SKM-1 treated with dmso at 0.1 percent for 144 hours (cell line): Measurements from ENCODE around the gene DEGS2.

Experiments
- DNase-seq: peaks from one replicate; lab custom pipeline; 2025; ENCODE audit not compliant: unreplicated experiment; lab: John Stamatoyannopoulos, UW

The DEGS2 gene

GRCh38 chr14:100115726-100116125, 43.7 kb downstream of the DEGS2 start:
- DNase-seq: no peak

GRCh38 chr14:100115236-100115635, 44.2 kb downstream of the DEGS2 start:
- no peak for DNase-seq

- no peak for DNase-seq
Observed at GRCh38 chr14:100114109-100114765, 45.2 kb downstream of the DEGS2 start.

GRCh38 chr14:100111931-100112704, 47.3 kb downstream of the DEGS2 start:
- no peak for DNase-seq

- no peak for DNase-seq
Observed at GRCh38 chr14:100110816-100111215, 48.6 kb downstream of the DEGS2 start.

GRCh38 chr14:100109594-100109955, 49.9 kb downstream of the DEGS2 start:
- DNase-seq: no peak

GRCh38 chr14:100108840-100109593, 50.4 kb downstream of the DEGS2 start:
- no peak for DNase-seq

GRCh38 chr14:100108042-100108825, 51.2 kb downstream of the DEGS2 start:
- peak; percentile 30 for DNase-seq

- no peak for DNase-seq
Observed at GRCh38 chr14:100107236-100107635, 52.2 kb downstream of the DEGS2 start.

- no peak for DNase-seq
Observed at GRCh38 chr14:100106250-100107112, 53.0 kb downstream of the DEGS2 start.

- no peak for DNase-seq
Observed at GRCh38 chr14:100105357-100106169, 53.9 kb downstream of the DEGS2 start.

GRCh38 chr14:100104523-100105300, 54.7 kb downstream of the DEGS2 start:
- DNase-seq: no peak

- DNase-seq: no peak
Observed at GRCh38 chr14:100104006-100104352, 55.5 kb downstream of the DEGS2 start.

- no peak for DNase-seq
Observed at GRCh38 chr14:100103250-100104005, 56.0 kb downstream of the DEGS2 start.

GRCh38 chr14:100102156-100102785, 57.2 kb downstream of the DEGS2 start:
- no peak for DNase-seq

- DNase-seq: no peak
Observed at GRCh38 chr14:100100032-100100703, 59.3 kb downstream of the DEGS2 start.

GRCh38 chr14:100098171-100098570, 61.3 kb downstream of the DEGS2 start:
- no peak for DNase-seq
